ENCODE measurements around the gene CLTCL1.

Gene CLTCL1

DNA sequence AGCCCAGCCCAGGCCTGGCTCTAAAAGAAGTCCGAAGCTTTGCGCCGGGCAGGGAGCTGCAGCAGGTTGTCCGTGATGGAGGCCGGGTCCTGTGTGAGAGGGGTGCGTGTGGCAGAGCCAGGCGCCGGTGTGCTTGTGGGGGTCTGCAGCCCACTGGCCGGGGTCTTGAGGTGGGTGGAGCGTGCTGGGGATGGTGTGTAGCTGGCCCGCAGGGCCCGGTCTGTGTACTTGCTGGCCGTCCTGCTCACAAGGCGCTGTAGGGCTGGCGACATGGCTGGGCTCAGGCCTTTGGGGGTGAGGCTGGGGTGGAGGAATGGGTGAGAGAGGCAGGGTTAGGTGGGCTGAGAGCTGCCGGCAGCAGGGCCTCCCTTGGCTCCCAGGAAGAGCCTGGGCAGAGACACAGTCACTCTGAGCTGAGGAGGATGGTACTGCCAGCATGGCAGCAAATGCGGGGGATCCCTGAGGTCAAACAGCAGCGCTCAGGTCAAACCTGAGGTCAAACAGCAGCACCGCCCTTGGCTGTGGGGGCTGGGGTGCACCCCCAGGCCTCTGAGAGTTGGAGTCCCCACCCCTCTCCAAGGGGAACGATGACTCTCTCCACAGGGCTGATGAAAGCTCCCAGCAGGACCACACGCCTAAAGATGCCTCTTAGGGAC is 157.2 kb downstream of the CLTCL1 start:
- H3K4me3 ChIP-seq (ENCODE audit: low read length) = no peak overlapping the region
- H3K4me1 ChIP-seq (ENCODE audit: insufficient read depth, low read length) = no peaks in the 10 kb centered on the region
- H3K9me3 ChIP-seq (ENCODE audit: insufficient read depth, low read depth, low read length) = no peaks in the 10 kb centered on the region
- peaks cover 65% of the 10 kb centered on the region for H3K36me3 ChIP-seq (ENCODE audit: insufficient read depth, low read length)
- no peak overlapping the region for H3K27ac ChIP-seq (ENCODE audit: low read depth, low read length)
- no peak overlapping the region for H3K9ac ChIP-seq (ENCODE audit: low read depth, low read length)
- no peaks in the 10 kb centered on the region for H3K27me3 ChIP-seq (ENCODE audit: insufficient read depth, low read length)
- 95% methylated on average over 21 of the region's 21 CpGs for WGBS

DNA sequence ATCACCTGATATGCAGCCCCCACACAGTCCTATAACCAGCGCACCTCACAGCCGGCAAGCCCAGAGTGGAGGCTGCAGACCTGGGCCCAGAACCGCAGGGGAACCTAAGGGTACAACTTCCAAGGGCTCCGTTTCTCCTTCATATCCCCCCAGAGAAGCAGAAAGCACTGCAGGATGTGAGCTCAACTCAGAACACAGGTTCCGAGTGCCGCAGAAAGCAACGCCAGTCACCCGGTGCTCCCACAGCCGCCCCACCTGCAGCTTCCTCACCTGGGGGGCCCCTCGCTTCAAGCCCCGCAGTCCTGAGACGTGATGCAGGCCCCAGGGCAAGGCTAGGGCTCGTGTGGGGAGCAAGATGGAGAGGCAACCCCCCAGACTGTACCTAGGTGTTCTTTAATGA is 158.0 kb downstream of the CLTCL1 start:
- no peaks in the 10 kb centered on the region for H3K4me1 ChIP-seq (ENCODE audit: insufficient read depth, low read length)
- no peak overlapping the region for H3K9ac ChIP-seq (ENCODE audit: low read depth, low read length)
- no peaks in the 10 kb centered on the region for H3K9me3 ChIP-seq (ENCODE audit: insufficient read depth, low read depth, low read length)
- peaks cover 57% of the 10 kb centered on the region for H3K36me3 ChIP-seq (ENCODE audit: insufficient read depth, low read length)
- H3K4me3 ChIP-seq (ENCODE audit: low read length) = no peak overlapping the region
- no peak overlapping the region for H3K27ac ChIP-seq (ENCODE audit: low read depth, low read length)
- 96% methylated on average over 13 of the region's 13 CpGs for WGBS
- H3K27me3 ChIP-seq (ENCODE audit: insufficient read depth, low read length) = no peaks in the 10 kb centered on the region

DNA sequence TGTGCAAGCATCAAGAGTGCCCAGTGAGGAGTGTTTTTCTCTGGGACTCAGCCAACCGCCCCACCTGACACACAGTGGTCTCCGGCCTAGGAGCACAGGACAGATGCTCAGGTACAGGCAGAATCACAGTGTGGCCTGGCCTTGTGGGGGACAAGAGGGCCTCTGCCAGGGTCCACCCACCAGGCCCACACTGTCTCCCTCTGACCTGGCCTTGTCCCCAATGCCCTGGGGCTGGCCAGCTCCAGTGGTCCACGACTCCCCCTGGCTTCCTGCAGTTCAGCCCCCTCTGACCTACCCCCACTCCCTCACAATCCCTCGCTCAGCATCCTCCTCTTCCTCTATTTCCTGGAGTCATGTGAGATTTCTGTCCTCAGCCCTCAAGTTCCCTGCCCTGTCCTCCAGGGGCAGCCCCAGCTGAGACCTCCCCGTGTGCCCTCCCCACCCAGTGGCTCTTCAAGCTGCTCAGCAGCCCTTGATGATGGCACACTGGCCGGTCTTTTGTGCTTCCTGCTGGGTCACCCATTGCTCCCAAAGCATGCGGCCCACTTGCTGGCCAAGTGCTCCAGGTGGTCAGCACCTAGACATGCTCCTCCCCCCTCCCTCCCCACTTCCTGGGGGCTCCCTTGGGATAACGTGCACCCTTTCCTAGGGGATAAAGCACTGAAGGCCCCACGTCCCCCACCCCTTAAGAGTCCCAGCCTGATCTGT is 158.7 kb downstream of the CLTCL1 start:
- WGBS = 95% methylated on average over 9 of the region's 9 CpGs
- H3K27me3 ChIP-seq (ENCODE audit: insufficient read depth, low read length) = no peaks in the 10 kb centered on the region
- no peak overlapping the region for H3K9ac ChIP-seq (ENCODE audit: low read depth, low read length)
- no peak overlapping the region for H3K27ac ChIP-seq (ENCODE audit: low read depth, low read length)
- peaks cover 52% of the 10 kb centered on the region for H3K36me3 ChIP-seq (ENCODE audit: insufficient read depth, low read length)
- H3K4me3 ChIP-seq (ENCODE audit: low read length) = no peak overlapping the region
- H3K9me3 ChIP-seq (ENCODE audit: insufficient read depth, low read depth, low read length) = no peaks in the 10 kb centered on the region
- no peaks in the 10 kb centered on the region for H3K4me1 ChIP-seq (ENCODE audit: insufficient read depth, low read length)

DNA sequence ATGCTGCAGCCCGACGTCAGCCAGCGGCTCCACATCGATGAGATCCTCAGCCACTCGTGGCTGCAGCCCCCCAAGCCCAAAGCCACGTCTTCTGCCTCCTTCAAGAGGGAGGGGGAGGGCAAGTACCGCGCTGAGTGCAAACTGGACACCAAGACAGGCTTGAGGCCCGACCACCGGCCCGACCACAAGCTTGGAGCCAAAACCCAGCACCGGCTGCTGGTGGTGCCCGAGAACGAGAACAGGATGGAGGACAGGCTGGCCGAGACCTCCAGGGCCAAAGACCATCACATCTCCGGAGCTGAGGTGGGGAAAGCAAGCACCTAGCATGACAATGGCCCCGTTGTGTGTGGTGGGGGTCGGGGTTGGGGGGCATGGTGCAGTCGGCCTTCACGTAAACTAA is 159.4 kb downstream of the CLTCL1 start:
- Histone ChIP-seq H3K4me3 (ENCODE audit: low read length) (no peak overlapping the region), H3K9ac (ENCODE audit: low read depth, low read length) (no peak overlapping the region), H3K4me1 (ENCODE audit: insufficient read depth, low read length) (no peaks in the 10 kb centered on the region), H3K27ac (ENCODE audit: low read depth, low read length) (no peak overlapping the region), H3K27me3 (ENCODE audit: insufficient read depth, low read length) (no peaks in the 10 kb centered on the region), H3K9me3 (ENCODE audit: insufficient read depth, low read depth, low read length) (no peaks in the 10 kb centered on the region), H3K36me3 (ENCODE audit: insufficient read depth, low read length) (peaks cover 45% of the 10 kb centered on the region)
- 93% methylated on average over 20 of the region's 20 CpGs for WGBS

DNA sequence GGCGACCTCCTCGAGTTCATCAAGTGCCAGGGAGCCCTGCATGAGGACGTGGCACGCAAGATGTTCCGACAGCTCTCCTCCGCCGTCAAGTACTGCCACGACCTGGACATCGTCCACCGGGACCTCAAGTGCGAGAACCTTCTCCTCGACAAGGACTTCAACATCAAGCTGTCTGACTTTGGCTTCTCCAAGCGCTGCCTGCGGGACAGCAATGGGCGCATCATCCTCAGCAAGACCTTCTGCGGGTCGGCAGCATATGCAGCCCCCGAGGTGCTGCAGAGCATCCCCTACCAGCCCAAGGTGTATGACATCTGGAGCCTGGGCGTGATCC is 159.9 kb downstream of the CLTCL1 start:
- WGBS = 95% methylated on average over 19 of the region's 19 CpGs
- H3K9me3 ChIP-seq (ENCODE audit: insufficient read depth, low read depth, low read length) = no peaks in the 10 kb centered on the region
- H3K4me3 ChIP-seq (ENCODE audit: low read length) = no peak overlapping the region
- H3K36me3 ChIP-seq (ENCODE audit: insufficient read depth, low read length) = peaks cover 42% of the 10 kb centered on the region
- H3K27me3 ChIP-seq (ENCODE audit: insufficient read depth, low read length) = no peaks in the 10 kb centered on the region
- no peaks in the 10 kb centered on the region for H3K4me1 ChIP-seq (ENCODE audit: insufficient read depth, low read length)
- no peak overlapping the region for H3K27ac ChIP-seq (ENCODE audit: low read depth, low read length)
- H3K9ac ChIP-seq (ENCODE audit: low read depth, low read length) = no peak overlapping the region

DNA sequence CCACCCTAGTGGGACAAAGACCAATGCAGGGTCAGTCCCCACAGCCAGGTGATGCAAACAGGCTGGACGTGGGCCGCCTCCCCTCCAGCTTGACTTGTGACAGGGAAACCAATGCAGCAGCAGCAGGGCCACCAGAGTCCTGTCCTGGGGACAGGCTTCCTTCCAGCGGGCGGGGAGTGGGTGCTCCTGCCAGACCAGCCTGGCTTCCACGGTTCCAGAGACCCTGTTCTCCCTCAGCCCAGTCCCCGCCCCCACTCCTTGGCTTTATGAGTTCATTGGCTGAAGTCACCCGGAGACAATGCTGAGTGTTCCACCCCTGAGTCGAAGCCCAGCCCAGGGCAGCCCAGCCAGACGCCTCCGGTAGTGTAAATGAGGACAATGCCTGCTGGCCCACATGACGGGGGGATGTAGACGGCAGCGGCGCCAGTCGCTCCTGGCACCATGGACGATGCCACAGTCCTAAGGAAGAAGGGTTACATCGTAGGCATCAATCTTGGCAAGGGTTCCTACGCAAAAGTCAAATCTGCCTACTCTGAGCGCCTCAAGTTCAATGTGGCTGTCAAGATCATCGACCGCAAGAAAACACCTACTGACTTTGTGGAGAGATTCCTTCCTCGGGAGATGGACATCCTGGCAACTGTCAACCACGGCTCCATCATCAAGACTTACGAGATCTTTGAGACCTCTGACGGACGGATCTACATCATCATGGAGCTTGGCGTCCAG is 160.4 kb downstream of the CLTCL1 start, which contains the start of gene TSSK2:
TSS of gene TSSK2 (plus strand) at position 350 of the 726 bp plus-strand sequence. CDS start at position 442, 92 bp downstream.
- H3K9me3 ChIP-seq (ENCODE audit: insufficient read depth, low read depth, low read length) = no peaks in the 10 kb centered on the region
- H3K27ac ChIP-seq (ENCODE audit: low read depth, low read length) = no peak within 1 kb of the TSS
- H3K4me3 ChIP-seq (ENCODE audit: low read length) = no peak within 1 kb of the TSS
- no peaks in the 10 kb centered on the region for H3K27me3 ChIP-seq (ENCODE audit: insufficient read depth, low read length)
- no peak within 1 kb of the TSS for H3K9ac ChIP-seq (ENCODE audit: low read depth, low read length)
- no peaks in the 10 kb centered on the region for H3K4me1 ChIP-seq (ENCODE audit: insufficient read depth, low read length)
- peaks cover 37% of the 10 kb centered on the region for H3K36me3 ChIP-seq (ENCODE audit: insufficient read depth, low read length)
- WGBS = 91% methylated on average over 27 of the region's 27 CpGs

DNA sequence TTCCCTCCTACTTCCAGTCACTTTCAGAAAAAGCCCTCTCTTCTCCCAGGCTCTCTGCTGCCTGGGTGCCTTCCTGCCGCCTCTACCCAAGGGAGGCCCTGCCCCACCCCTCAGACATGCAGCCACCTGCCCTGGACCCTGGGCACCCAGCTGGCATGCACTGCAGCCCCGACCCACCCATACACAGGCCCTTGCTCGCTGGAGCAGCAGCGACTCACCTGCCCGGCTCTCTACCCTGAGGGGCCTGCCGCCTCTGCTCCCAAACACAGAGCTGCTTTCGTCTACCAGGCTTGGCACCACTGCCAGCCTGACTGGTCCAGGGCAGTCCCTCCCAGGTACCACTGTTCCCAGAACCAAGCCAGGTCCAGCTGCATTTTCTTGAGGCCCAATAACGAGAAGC is 161.6 kb downstream of the CLTCL1 start:
- Histone ChIP-seq H3K9me3 (ENCODE audit: insufficient read depth, low read depth, low read length) (no peaks in the 10 kb centered on the region), H3K4me1 (ENCODE audit: insufficient read depth, low read length) (no peaks in the 10 kb centered on the region), H3K27ac (ENCODE audit: low read depth, low read length) (no peak overlapping the region), H3K4me3 (ENCODE audit: low read length) (no peak overlapping the region), H3K36me3 (ENCODE audit: insufficient read depth, low read length) (peaks cover 28% of the 10 kb centered on the region), H3K27me3 (ENCODE audit: insufficient read depth, low read length) (no peaks in the 10 kb centered on the region), H3K9ac (ENCODE audit: low read depth, low read length) (no peak overlapping the region)
- 89% methylated on average over 8 of the region's 8 CpGs for WGBS

All from HUES64 (cell line).